Midbrain (tissue), 1 donor: ENCODE measurements around the gene OR5H15.
"Not testable (repeated sequence)": the region's sequence is repeated elsewhere in the genome, so short reads cannot be mapped to it uniquely, and the experiment has no call there.

Source experiments
- DNase-seq: peaks from one replicate; lab custom pipeline; 2025; lab: John Stamatoyannopoulos, UW

Gene OR5H15

DNA sequence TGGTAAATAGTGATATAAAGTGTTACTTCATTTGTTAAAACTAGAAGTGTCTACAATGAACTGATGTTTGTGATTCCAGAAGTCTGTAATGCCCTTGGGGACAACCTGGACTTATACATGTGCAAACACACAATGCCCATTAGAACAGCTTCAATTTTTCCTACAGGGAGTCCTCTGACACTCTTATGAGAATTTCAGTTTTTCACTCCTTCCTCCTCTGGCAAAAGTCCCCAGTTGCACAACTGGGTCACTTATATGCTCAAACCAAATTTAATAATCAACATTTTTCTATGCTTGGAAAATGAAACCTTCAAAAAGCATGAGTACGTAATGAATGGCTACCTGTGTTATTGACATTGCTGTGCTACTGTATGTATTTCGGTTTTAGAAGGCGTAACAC is at the start of gene OR5H15:
Gene OR5H15 (plus strand): TSS at position 301 of the 400 bp plus-strand sequence. CDS start 2,004 bp downstream, outside the sequence.
- no peak for DNase-seq

DNA sequence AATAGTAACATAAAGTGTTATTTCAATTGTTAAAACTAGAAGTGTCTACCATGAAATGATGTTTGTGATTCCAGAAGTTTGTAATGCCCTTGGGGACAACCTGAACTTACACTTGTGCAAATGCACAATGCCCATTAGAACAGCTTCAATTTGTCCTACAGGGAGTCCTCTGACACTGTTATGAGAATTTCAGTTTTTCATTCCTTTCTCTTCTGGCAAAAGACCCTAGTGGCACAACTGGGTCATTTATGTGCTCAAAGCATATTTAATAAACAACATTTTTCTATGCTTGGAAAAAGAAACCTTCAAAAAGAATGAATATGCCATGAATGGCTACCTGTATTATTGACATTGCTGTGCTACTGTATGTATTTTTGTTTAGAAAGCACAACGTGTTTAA is 36.1 kb upstream of the OR5H15 start, which contains the start of gene OR5H1:
Gene OR5H1 (plus strand): TSS at position 301 of the 400 bp plus-strand sequence. CDS start 1,977 bp downstream, outside the sequence.
- DNase-seq, result no peak

DNA sequence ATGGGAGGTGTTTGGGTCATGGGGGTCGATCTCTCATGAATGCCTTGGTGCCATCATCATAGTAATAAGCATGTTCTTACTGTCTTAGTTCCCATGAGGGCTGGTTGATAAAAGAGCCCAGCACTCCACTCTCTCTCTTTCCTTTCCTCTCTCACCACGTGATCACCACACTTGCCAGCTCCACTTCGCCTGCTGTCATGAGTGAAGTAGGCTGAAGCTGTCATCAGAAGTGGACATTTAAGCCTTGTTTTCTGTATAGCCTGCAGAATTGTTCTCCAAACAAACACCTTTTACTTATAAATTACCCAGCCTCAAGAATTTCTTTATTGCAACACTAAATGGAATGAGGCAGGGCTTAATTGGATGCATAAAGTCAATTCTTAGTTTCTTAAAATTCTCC is 29.9 kb upstream of the OR5H15 start:
- no peak for DNase-seq

- not testable (repeated sequence) for DNase-seq
These were observed 28.5 kb upstream of the OR5H15 start for GRCh38 chr3:98137826-98138557.

DNA sequence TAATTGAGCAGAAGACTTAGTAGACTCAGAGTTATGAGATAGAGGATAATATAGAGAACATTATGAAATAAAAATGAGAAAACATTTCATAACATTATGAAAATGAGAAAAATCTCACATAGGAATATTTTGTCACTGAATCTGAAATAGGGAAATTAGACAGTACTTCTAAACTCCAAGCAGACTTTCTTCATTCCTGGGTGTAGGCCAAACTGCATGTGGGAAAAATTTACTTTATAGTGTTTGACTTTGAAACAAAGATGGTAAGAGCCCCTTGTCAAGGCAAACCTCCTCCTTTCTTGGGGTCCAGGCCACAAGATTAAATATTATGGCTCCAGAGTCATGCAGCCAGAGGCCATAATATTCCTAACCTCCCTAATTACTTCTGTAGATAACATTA is 26.0 kb upstream of the OR5H15 start:
- no peak for DNase-seq

- no peak for DNase-seq
These were observed 19.3 kb upstream of the OR5H15 start, which contains the start of gene OR5H14 for GRCh38 chr3:98147179-98147578. TSS of gene OR5H14 (plus strand) at chr3:98147479. CDS start at chr3:98149386, 1,907 bp downstream.

DNA sequence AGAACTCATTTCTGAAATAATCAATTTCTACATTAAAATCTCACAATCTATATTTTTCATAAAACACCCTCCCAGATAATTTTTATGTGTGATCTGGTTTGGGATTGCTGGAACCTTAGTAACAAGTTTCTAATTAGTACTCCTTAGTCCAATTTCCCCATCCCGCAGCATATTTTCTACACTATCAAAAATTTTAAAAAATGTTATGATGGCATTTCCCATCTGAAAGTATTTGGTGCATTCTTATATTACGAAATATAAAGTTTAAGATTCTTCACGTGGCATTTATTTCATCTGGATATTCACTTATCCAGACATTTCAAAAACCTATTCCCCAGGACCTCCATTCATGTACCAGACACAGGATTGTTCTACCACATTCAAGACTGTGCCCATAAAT is 17.7 kb upstream of the OR5H15 start:
- DNase-seq, result no peak

DNA sequence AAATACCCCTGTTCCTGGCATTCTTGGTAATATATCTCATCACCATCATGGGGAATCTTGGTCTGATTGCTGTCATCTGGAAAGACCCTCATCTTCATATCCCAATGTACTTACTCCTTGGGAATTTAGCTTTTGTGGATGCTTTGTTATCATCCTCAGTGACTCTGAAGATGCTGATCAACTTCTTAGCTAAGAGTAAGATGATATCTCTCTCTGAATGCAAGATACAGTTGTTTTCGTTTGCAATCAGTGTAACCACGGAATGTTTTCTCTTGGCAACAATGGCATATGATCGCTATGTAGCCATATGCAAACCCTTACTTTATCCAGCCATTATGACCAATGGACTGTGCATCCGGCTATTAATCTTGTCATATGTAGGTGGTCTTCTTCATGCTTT is 17.0 kb upstream of the OR5H15 start:
- DNase-seq, result not testable (repeated sequence)

DNA sequence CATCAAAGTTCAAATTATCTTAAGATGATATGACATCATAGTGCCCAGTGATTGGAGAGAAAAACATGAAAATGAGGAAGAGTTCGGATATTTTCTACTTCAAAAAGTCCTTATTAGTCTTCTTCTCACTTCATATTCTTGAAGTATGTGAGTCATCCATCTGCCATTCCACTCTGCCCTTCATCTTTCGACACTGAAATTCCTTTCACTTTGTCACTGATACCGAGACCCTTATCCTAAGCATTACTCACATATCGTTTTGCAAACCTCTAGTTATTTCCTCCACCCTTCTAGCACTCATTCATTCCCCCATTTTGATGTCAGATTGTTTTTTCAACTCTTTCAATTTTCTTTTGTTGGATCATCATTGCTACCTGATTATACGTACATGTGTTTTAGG is 15.3 kb upstream of the OR5H15 start:
- DNase-seq, result no peak

GRCh38 chr3:98171071-98171470 is 4.6 kb downstream of the OR5H15 start:
- DNase-seq, result no peak

DNA sequence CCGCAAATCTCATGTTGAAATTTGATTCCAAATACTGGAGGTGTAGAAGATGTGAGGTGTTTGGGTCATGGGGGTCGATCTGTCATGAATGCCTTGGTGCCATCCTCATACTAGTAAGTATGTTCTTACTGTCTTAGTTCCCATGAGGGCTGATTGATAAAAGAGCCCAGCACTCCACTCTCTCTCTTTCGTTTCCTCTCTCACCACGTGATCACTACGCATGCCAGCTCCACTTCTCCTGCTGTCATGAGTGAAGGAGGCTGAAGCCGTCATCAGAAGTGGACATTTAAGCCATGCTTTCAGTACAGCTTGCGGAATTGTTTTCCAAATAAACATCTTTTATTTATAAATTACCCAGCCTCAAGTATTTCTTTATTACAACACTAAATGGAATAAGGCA is 6.1 kb downstream of the OR5H15 start:
- DNase-seq, result no peak

DNA sequence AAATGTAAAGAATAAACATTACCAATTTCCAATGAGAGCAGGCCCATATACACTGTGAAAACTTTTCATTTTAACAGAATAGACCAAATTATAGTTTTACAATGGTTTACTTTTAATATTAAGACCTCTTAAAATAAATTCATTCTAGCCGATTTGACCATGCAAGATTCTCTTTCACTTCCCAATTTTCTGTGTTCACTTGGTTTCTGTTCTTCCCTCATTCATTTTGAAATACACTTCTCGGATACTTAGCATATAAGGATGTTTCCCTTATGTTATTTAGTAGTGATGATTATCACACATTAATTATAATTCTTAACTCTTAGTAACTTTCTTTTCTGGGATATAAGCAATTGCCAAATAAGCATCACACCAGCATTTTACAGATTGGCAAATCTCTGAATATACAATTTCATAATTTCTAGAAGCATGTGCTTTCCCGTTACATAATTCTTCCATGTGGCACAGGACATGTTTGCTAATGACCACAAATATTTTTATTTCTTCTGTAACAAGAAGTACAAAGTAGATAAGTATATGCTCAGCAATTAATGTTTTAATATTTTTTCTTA is 13.9 kb downstream of the OR5H15 start:
- no peak for DNase-seq

DNA sequence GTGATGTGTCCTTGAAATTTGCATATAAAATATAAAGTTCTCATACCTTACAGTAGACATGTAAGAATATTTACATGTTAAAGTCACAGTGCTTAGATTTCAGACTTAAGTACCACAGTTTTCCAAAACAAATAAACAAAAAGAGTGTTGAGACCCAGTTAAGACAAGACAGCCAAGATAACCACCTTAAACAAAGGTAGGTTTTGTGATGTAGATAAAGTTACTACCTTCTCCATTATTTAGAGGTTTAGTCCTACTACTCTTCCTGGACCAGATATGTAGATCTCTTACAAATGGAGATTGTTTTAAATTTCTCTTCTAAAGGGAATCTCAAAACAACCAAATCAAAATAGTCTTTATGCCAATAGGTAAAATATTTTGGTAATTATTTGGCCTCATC is 15.7 kb downstream of the OR5H15 start:
- no peak for DNase-seq

GRCh38 chr3:98185180-98185579 is 18.7 kb downstream of the OR5H15 start:
- no peak for DNase-seq

GRCh38 chr3:98188545-98188944 is 22.0 kb downstream of the OR5H15 start:
- peak; percentile 25 for DNase-seq

DNA sequence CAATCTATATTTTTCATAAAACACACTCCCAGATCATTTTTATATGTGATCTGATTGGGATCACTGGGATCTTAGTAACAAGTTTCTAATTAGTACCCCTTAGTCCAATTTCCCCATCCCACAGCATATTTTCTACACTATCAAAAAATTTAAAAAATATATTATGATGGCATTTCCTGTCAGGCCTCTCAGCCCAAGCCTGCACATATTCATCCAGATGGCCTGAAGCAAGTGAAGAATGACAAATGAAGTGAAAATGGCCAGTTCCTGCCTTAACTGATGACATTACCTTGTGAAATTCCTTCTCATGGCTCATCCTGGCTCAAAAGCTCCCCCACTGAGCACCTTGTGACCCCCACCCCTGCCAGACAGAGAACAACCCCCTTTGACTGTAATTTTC is 24.4 kb downstream of the OR5H15 start:
- DNase-seq, result not testable (repeated sequence)

GRCh38 chr3:98196293-98196692 is 29.8 kb downstream of the OR5H15 start:
- DNase-seq, result not testable (repeated sequence)

GRCh38 chr3:98199020-98199419 is 32.5 kb downstream of the OR5H15 start:
- no peak for DNase-seq

- no peak for DNase-seq
These were observed 42.7 kb downstream of the OR5H15 start for GRCh38 chr3:98209244-98209643.

- no peak for DNase-seq
These were observed 46.8 kb downstream of the OR5H15 start for GRCh38 chr3:98213276-98213675.

GRCh38 chr3:98215051-98215450 is 48.6 kb downstream of the OR5H15 start:
- no peak for DNase-seq
